ENCODE measurements around the gene ERN1. TPM values are rescaled to one million over a fixed set of nuclear protein-coding genes. Genes with fewer than 3 reads are reported as not detected.

ERN1 gene
- total RNA-seq, 1 donor from 2014 or later = 20.6 TPM

GRCh38 chr17:64063088-64063487 lies 66.9 kb downstream of the ERN1 start:
- no peak overlapping the region for H3K4me3 Mint-ChIP-seq
- no peak overlapping the region for H3K27ac Mint-ChIP-seq
- no peak for DNase-seq (ENCODE audit: low spot score in 2 of 2, unreplicated experiment in 2 of 2)
- no peaks in the 10 kb centered on the region for H3K9me3 Mint-ChIP-seq
- peaks cover 26% of the 10 kb centered on the region for H3K36me3 Mint-ChIP-seq
- peaks cover 12% of the 10 kb centered on the region for H3K4me1 Mint-ChIP-seq
- no peak for TF ChIP-seq CTCF (IDR thresholded peaks at IDR 0.05; ENCODE audit: unreplicated experiment)
- no peaks in the 10 kb centered on the region for H3K27me3 Mint-ChIP-seq (ENCODE audit: low read depth)

GRCh38 chr17:64061178-64061898 lies 68.6 kb downstream of the ERN1 start:
- Mint-ChIP-seq H3K9me3 (no peaks in the 10 kb centered on the region), H3K4me1 (peaks cover 12% of the 10 kb centered on the region), H3K36me3 (peaks cover 11% of the 10 kb centered on the region), H3K27ac (no peak overlapping the region), H3K4me3 (no peak overlapping the region), H3K27me3 (ENCODE audit: low read depth) (no peaks in the 10 kb centered on the region)
- no peak for TF ChIP-seq CTCF (IDR thresholded peaks at IDR 0.05; ENCODE audit: unreplicated experiment)
- no peak for DNase-seq (ENCODE audit: low spot score in 2 of 2, unreplicated experiment in 2 of 2)

GRCh38 chr17:64060331-64060730 lies 69.6 kb downstream of the ERN1 start:
- DNase-seq (ENCODE audit: low spot score in 2 of 2, unreplicated experiment in 2 of 2) = no peak
- no peak for TF ChIP-seq CTCF (IDR thresholded peaks at IDR 0.05; ENCODE audit: unreplicated experiment)
- peaks cover 8% of the 10 kb centered on the region for H3K36me3 Mint-ChIP-seq
- H3K27ac Mint-ChIP-seq = no peak overlapping the region
- no peaks in the 10 kb centered on the region for H3K27me3 Mint-ChIP-seq (ENCODE audit: low read depth)
- H3K4me1 Mint-ChIP-seq = peaks cover 16% of the 10 kb centered on the region
- no peak overlapping the region for H3K4me3 Mint-ChIP-seq
- H3K9me3 Mint-ChIP-seq = no peaks in the 10 kb centered on the region

GRCh38 chr17:64059756-64060155 lies 70.2 kb downstream of the ERN1 start:
- no peak for TF ChIP-seq CTCF (IDR thresholded peaks at IDR 0.05; ENCODE audit: unreplicated experiment)

GRCh38 chr17:64058621-64059020 lies 71.3 kb downstream of the ERN1 start:
- H3K36me3 Mint-ChIP-seq = peaks cover 15% of the 10 kb centered on the region
- H3K9me3 Mint-ChIP-seq = no peaks in the 10 kb centered on the region
- H3K4me1 Mint-ChIP-seq = peaks cover 11% of the 10 kb centered on the region
- peak overlapping the region; percentile 52 for H3K27ac Mint-ChIP-seq
- H3K27me3 Mint-ChIP-seq (ENCODE audit: low read depth) = no peaks in the 10 kb centered on the region
- no peak overlapping the region for H3K4me3 Mint-ChIP-seq
- TF ChIP-seq CTCF (IDR thresholded peaks at IDR 0.05; ENCODE audit: unreplicated experiment) = no peak
- DNase-seq (ENCODE audit: low spot score in 2 of 2, unreplicated experiment in 2 of 2) = no peak

More at GRCh38 chr17:64059756-64060155, 70.2 kb downstream of the ERN1 start:
- Mint-ChIP-seq H3K9me3 (no peaks in the 10 kb centered on the region), H3K4me3 (no peak overlapping the region), H3K27ac (no peak overlapping the region), H3K36me3 (peaks cover 10% of the 10 kb centered on the region), H3K27me3 (ENCODE audit: low read depth) (no peaks in the 10 kb centered on the region), H3K4me1 (peaks cover 16% of the 10 kb centered on the region)
- DNase-seq (ENCODE audit: low spot score in 2 of 2, unreplicated experiment in 2 of 2) = no peak
